Neural progenitor cell (in vitro differentiated cells): Measurements from ENCODE around the gene BMX. TPM values are rescaled to one million over a fixed set of nuclear protein-coding genes. Genes with fewer than 3 reads are reported as not detected.
A peak's percentile ranks its signal among the peaks of the same experiment; 100 is the strongest.

Experiments used
- DNase-seq: peaks from one replicate; pipeline ENCODE4 v3.0.0-alpha.2; 2016; ENCODE audit warnings: low spot score
- H2AFZ ChIP-seq: fragments of 200-600 bp; sonication (generic); replicated peaks from 2 replicates; pipeline ENCODE4 v1.6.1; 2016; ENCODE audit warnings: antibody characterized with exemption
- H3F3A ChIP-seq: fragments of 200-600 bp; sonication (generic); 2 replicates; pipeline ENCODE4 v1.6.1; 2016; ENCODE audit warnings: antibody characterized with exemption, low read depth
- H3K27ac ChIP-seq: fragments of 200-600 bp; sonication (generic); 2 replicates; pipeline ENCODE4 v1.5.1; 2016; ENCODE audit warnings: mild to moderate bottlenecking
- H3K27me3 ChIP-seq: fragments of 200-600 bp; sonication (generic); 2 replicates; pipeline ENCODE4 v1.6.1; 2016; ENCODE audit warnings: mild to moderate bottlenecking, moderate library complexity
- H3K36me3 ChIP-seq: fragments of 200-600 bp; sonication (generic); 2 replicates; pipeline ENCODE4 v1.5.1; 2016
- H3K4me1 ChIP-seq: fragments of 200-600 bp; sonication (generic); 2 replicates; pipeline ENCODE4 v1.6.1; 2016; ENCODE audit warnings: mixed run types
- H3K4me2 ChIP-seq: fragments of 200-600 bp; sonication (generic); 2 replicates; pipeline ENCODE4 v1.6.1; 2016
- H3K4me3 ChIP-seq: fragments of 200-600 bp; sonication (generic); 2 replicates; pipeline ENCODE4 v1.5.1; 2016
- H3K79me2 ChIP-seq: fragments of 200-600 bp; sonication (generic); 2 replicates; pipeline ENCODE4 v1.6.1; 2016; ENCODE audit warnings: low read depth
- H3K9ac ChIP-seq: fragments of 200-600 bp; sonication (generic); 2 replicates; pipeline ENCODE4 v1.6.1; 2016
- H3K9me3 ChIP-seq: fragments of 200-600 bp; sonication (generic); 2 replicates; pipeline ENCODE4 v1.5.1; 2016; ENCODE audit warnings: low read depth
- H4K20me1 ChIP-seq: fragments of 200-600 bp; sonication (generic); 2 replicates; pipeline ENCODE4 v1.6.1; 2016; ENCODE audit warnings: low read depth
- H3K27ac Mint-ChIP-seq: 3 replicates; pipeline ENCODE4 v1.8.0; 2021; ENCODE audit warnings: mixed read lengths
- H3K27me3 Mint-ChIP-seq: 2 replicates; pipeline ENCODE4 v1.8.0; 2022; ENCODE audit warnings: low read depth, mild to moderate bottlenecking, inconsistent platforms, moderate library complexity, mixed read lengths; ENCODE audit not compliant: insufficient read depth
- H3K36me3 Mint-ChIP-seq: 3 replicates; pipeline ENCODE4 v1.8.0; 2021; ENCODE audit warnings: mixed read lengths
- H3K4me1 Mint-ChIP-seq: 3 replicates; pipeline ENCODE4 v1.8.0; 2021; ENCODE audit warnings: mixed read lengths
- H3K4me3 Mint-ChIP-seq: 3 replicates; pipeline ENCODE4 v1.8.0; 2021; ENCODE audit warnings: mild to moderate bottlenecking, moderate library complexity, mixed read lengths
- H3K9me3 Mint-ChIP-seq: 3 replicates; pipeline ENCODE4 v1.8.0; 2020; ENCODE audit warnings: mixed read lengths
- EZH2 ChIP-seq: fragments of 200-600 bp; sonication (generic); IDR thresholded peaks from 2 replicates; pipeline ENCODE4 v1.6.1; 2017; ENCODE audit warnings: antibody characterized with exemption, mild to moderate bottlenecking, moderate library complexity
- EZH2phosphoT487 ChIP-seq: fragments of 200-600 bp; sonication (generic); IDR thresholded peaks from 2 replicates; pipeline ENCODE4 v1.6.1; 2017; ENCODE audit warnings: antibody characterized with exemption
- total RNA-seq: library from RNA; depleted of rRNA; stranded (reverse); fragments of >200 nt; gene quantifications from 2 replicates; pipeline ENCODE4 v1.2.3, GENCODE V29; 2015; ENCODE audit warnings: low replicate concordance
- TF ChIP-seq, protein P1 (sequence below): fragments of 200-600 bp; sonication (generic); IDR thresholded peaks from 2 replicates; pipeline ENCODE4 v1.5.1; 2017; ENCODE audit warnings: antibody characterized with exemption, mild to moderate bottlenecking

The BMX gene
- total RNA-seq, 1 donor from 2014 or later, result not detected

DNA sequence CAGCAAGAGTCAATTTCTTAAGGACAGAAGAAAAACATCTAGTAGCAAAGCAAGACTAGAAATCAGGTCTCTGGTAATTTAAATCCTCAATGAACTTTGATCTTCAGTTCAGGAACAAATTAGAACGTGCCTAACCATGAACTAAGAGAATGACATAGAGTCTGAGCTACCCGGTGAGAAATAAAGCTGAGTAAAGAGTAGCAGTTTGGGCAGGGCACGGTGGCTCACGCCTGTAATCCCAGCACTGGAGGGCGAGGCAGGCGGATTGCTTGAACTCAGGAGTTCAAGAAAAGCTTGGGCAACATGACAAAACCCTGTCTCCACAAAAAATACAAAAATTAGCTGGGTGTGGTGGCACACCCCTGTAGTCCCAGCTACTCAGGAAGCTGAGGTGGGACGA lies 62.4 kb downstream of the BMX start:
- no peaks in the 10 kb centered on the region for H3K9me3 Mint-ChIP-seq
- Histone ChIP-seq H3K4me1 (peaks cover 30% of the 10 kb centered on the region), H3K36me3 (no peaks in the 10 kb centered on the region), H4K20me1 (no peaks in the 10 kb centered on the region), H3F3A (peaks cover 16% of the 10 kb centered on the region), H2AFZ (peak overlapping the region; percentile 29), H3K27me3 (no peaks in the 10 kb centered on the region), H3K9ac (no peak overlapping the region), H3K9me3 (no peaks in the 10 kb centered on the region), H3K4me3 (no peak overlapping the region), H3K79me2 (no peaks in the 10 kb centered on the region), H3K4me2 (no peak overlapping the region), H3K27ac (no peak overlapping the region)
- no peaks in the 10 kb centered on the region for H3K36me3 Mint-ChIP-seq
- no peak for DNase-seq
- H3K27me3 Mint-ChIP-seq, result peaks cover 3% of the 10 kb centered on the region
- TF ChIP-seq EZH2, result no peak
- TF ChIP-seq, protein P1, sequence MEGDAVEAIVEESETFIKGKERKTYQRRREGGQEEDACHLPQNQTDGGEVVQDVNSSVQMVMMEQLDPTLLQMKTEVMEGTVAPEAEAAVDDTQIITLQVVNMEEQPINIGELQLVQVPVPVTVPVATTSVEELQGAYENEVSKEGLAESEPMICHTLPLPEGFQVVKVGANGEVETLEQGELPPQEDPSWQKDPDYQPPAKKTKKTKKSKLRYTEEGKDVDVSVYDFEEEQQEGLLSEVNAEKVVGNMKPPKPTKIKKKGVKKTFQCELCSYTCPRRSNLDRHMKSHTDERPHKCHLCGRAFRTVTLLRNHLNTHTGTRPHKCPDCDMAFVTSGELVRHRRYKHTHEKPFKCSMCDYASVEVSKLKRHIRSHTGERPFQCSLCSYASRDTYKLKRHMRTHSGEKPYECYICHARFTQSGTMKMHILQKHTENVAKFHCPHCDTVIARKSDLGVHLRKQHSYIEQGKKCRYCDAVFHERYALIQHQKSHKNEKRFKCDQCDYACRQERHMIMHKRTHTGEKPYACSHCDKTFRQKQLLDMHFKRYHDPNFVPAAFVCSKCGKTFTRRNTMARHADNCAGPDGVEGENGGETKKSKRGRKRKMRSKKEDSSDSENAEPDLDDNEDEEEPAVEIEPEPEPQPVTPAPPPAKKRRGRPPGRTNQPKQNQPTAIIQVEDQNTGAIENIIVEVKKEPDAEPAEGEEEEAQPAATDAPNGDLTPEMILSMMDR, result no peak
- no peak for TF ChIP-seq EZH2phosphoT487
- no peak overlapping the region for H3K27ac Mint-ChIP-seq
- no peak overlapping the region for H3K4me3 Mint-ChIP-seq
- H3K4me1 Mint-ChIP-seq, result peaks cover 48% of the 10 kb centered on the region

DNA sequence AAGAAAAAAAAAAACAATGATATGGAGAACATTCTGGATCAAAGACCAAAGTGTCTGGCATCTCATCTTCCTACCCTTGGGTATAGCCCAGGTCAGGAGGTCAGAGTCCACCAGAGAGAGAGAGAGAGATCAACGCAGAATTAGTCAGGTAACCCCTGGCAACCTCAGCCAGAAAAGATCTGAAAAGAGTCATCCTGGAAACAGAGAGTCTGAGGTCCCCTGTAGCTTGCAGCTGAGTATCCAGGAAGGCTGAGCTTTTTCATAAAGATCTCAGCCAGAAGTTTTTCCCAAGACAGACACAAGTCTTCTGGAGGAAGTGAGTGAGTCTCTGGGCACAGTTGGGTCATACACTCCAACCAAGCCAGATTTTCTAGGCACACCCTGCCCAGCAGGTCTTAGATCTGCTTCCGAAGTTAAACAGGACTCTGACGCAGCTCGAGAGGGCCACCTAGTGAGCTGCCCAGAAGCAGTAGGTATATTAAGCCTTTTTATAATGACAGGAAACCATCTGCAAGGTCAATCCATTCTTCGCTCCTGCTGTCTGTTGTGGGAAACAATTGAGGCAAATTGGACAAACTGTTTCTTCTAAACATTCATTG lies 64.5 kb downstream of the BMX start:
- Mint-ChIP-seq H3K27ac (peak overlapping the region; percentile 35), H3K4me1 (peaks cover 48% of the 10 kb centered on the region), H3K9me3 (no peaks in the 10 kb centered on the region), H3K36me3 (no peaks in the 10 kb centered on the region), H3K27me3 (peaks cover 3% of the 10 kb centered on the region), H3K4me3 (no peak overlapping the region)
- Histone ChIP-seq H3K27ac (no peak overlapping the region), H3K79me2 (no peaks in the 10 kb centered on the region), H3K27me3 (no peaks in the 10 kb centered on the region), H3K4me1 (peaks cover 33% of the 10 kb centered on the region), H3K9ac (no peak overlapping the region), H4K20me1 (no peaks in the 10 kb centered on the region), H3K36me3 (no peaks in the 10 kb centered on the region), H2AFZ (peak overlapping the region; percentile 6), H3F3A (peaks cover 16% of the 10 kb centered on the region), H3K4me2 (peak overlapping the region; percentile 21), H3K9me3 (no peaks in the 10 kb centered on the region), H3K4me3 (no peak overlapping the region)
- TF ChIP-seq, protein P1, result peak; percentile 69
- TF ChIP-seq EZH2phosphoT487, result no peak
- peak; percentile 70 for DNase-seq

DNA sequence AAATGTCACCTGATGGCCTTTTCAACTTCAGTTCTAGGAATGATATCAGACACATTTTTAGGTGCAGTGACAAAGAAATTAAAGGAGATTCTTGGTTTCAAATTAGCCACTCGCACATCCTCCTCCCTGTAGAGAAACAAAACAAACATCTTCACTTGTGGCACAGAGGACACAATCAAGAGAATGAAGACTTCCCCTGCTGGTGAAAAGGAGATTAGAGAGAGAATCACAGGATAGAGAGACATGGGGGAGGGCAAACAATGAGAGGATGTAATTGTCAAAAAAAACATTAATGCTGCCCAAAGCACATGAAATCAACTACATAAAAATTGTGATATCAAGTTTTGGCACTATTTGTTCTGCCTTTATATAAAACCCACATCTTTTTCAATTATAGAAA lies 65.6 kb downstream of the BMX start:
- Histone ChIP-seq H3K79me2 (no peaks in the 10 kb centered on the region), H3K9me3 (no peaks in the 10 kb centered on the region), H3K36me3 (no peaks in the 10 kb centered on the region), H3K27me3 (no peaks in the 10 kb centered on the region), H3K4me1 (peaks cover 40% of the 10 kb centered on the region), H3K4me2 (peak overlapping the region; percentile 21), H3K9ac (no peak overlapping the region), H3F3A (peaks cover 16% of the 10 kb centered on the region), H4K20me1 (no peaks in the 10 kb centered on the region), H2AFZ (no peak overlapping the region), H3K27ac (no peak overlapping the region), H3K4me3 (no peak overlapping the region)
- DNase-seq, result no peak
- TF ChIP-seq EZH2, result no peak
- TF ChIP-seq, protein P1, result peak; percentile 37
- no peak for TF ChIP-seq EZH2phosphoT487
- H3K4me1 Mint-ChIP-seq, result peaks cover 47% of the 10 kb centered on the region
- no peaks in the 10 kb centered on the region for H3K36me3 Mint-ChIP-seq
- H3K27ac Mint-ChIP-seq, result no peak overlapping the region
- H3K27me3 Mint-ChIP-seq, result peaks cover 3% of the 10 kb centered on the region
- no peak overlapping the region for H3K4me3 Mint-ChIP-seq
- no peaks in the 10 kb centered on the region for H3K9me3 Mint-ChIP-seq
